GM12878 (cell line): ENCODE results near the gene BCKDK. TPM values are rescaled to one million over a fixed set of nuclear protein-coding genes. Genes with fewer than 3 reads are reported as not detected.

ENCODE experiments used
- ATAC-seq: fragments of 200-7000 bp; cut with Tn5 transposase; 3 replicates; pipeline ENCODE4 v1.9.1; 2020; ENCODE audit warnings: mild to moderate bottlenecking, moderate library complexity
- BruUV-seq: library from RNA; stranded (reverse); fragments of 400-500 nt; replicated peaks from 2 replicates; lab custom pipeline; 2021; lab: Mats Ljungman, UMichigan
- CTCF ChIA-PET: fragments of 300-600 bp; sonication (Branson Sonifier 250); formaldehyde crosslinking; extraction: SDS; loops from one replicate; lab custom pipeline; 2021; ENCODE audit warnings: inconsistent platforms; lab: Yijun Ruan, JAX
- POLR2A ChIA-PET: fragments of 350-600 bp; formaldehyde crosslinking; extraction: SDS; loops from one replicate; lab custom pipeline; 2021; ENCODE audit warnings: inconsistent platforms; lab: Charles Lee
- RAD21 ChIA-PET: fragments of 300-600 bp; sonication (Branson Sonifier 250); formaldehyde crosslinking; loops from one replicate; lab custom pipeline; 2023; ENCODE audit warnings: antibody characterized with exemption; ENCODE audit not compliant: unreplicated experiment; lab: Charles Lee
- SMC1A ChIA-PET: fragments of 300-600 bp; sonication (Branson Sonifier 250); formaldehyde crosslinking; loops from one replicate; lab custom pipeline; 2023; ENCODE audit not compliant: unreplicated experiment, uncharacterized antibody; lab: Charles Lee
- DNase-seq: peaks from one replicate; pipeline ENCODE4 v3.0.0-alpha.2; 2011; ENCODE audit warnings: low read depth, low spot score
- FAIRE-seq: peaks from 3 replicates; lab custom pipeline; 2011; peaks lifted over from hg19 to GRCh38; lab: Jason Lieb, UNC
- H2AFZ ChIP-seq: 2 replicates; pipeline ENCODE4 v1.6.0; 2011; ENCODE audit warnings: low read depth, low read length, control low read depth; ENCODE audit not compliant: control insufficient read depth
- H3K27ac ChIP-seq: 2 replicates; pipeline ENCODE4 v1.5.1; 2011; ENCODE audit warnings: control low read depth; ENCODE audit not compliant: control insufficient read depth, insufficient read depth
- H3K27me3 ChIP-seq, 2 experiments: replicated peaks in 1 of 2; 2 replicates each; pipeline versions ENCODE4 v1.6.0 to v1.6.1; 2011; ENCODE audit warnings: low read length in 1 of 2; ENCODE audit not compliant: control insufficient read depth in 2 of 2, insufficient read depth in 2 of 2
- H3K36me3 ChIP-seq, 2 experiments: 2 replicates each; pipeline ENCODE4 v1.5.1; 2011; ENCODE audit warnings: low read length in 1 of 2; ENCODE audit not compliant: control insufficient read depth in 2 of 2, insufficient read depth in 2 of 2
- H3K4me1 ChIP-seq: 2 replicates; pipeline ENCODE4 v1.6.1; 2011; ENCODE audit warnings: mild to moderate bottlenecking, low read length, moderate library complexity, mixed read lengths; ENCODE audit not compliant: control insufficient read depth, insufficient read depth
- H3K4me2 ChIP-seq: 2 replicates; pipeline ENCODE4 v1.6.0; 2011; ENCODE audit warnings: control low read depth; ENCODE audit not compliant: control insufficient read depth, insufficient read depth
- H3K4me3 ChIP-seq: fragments of 200-600 bp; sonication (generic); 2 replicates; pipeline ENCODE4 v1.5.1; 2016
- H3K79me2 ChIP-seq: 2 replicates; pipeline ENCODE4 v1.6.0; 2011; ENCODE audit warnings: low read length; ENCODE audit not compliant: control insufficient read depth, insufficient read depth
- H3K9ac ChIP-seq: 2 replicates; pipeline ENCODE4 v1.8.0; 2011; ENCODE audit warnings: low read length, control low read depth, mixed read lengths; ENCODE audit not compliant: control insufficient read depth, insufficient read depth
- H3K9me3 ChIP-seq: replicated peaks from 3 replicates; pipeline ENCODE4 v1.5.1; 2011; ENCODE audit warnings: mild to moderate bottlenecking, low read length; ENCODE audit not compliant: control insufficient read depth, insufficient read depth
- H4K20me1 ChIP-seq: 2 replicates; pipeline ENCODE4 v1.6.0; 2011; ENCODE audit not compliant: control insufficient read depth, insufficient read depth
- EZH2 ChIP-seq: IDR thresholded peaks from 2 replicates; pipeline ENCODE4 v1.6.1; 2012; ENCODE audit warnings: low read depth, mild to moderate bottlenecking, control low read depth, inconsistent platforms, low read length, borderline replicate concordance; ENCODE audit not compliant: control insufficient read depth
- POLR2A ChIP-seq: IDR thresholded peaks from 2 replicates; pipeline ENCODE4 v1.6.1; 2011; ENCODE audit warnings: low read depth, mild to moderate bottlenecking, low read length
- RCOR1 ChIP-seq: conservative IDR thresholded peaks from 2 replicates; pipeline ENCODE4 v1.6.1; 2012; ENCODE audit warnings: low read depth, low read length, improper control_type of control experiment
- TBL1XR1 ChIP-seq: IDR thresholded peaks from 2 replicates; pipeline ENCODE4 v1.6.1; 2012; ENCODE audit warnings: low read depth, low read length, improper control_type of control experiment
- TCF3 ChIP-seq: IDR thresholded peaks from 2 replicates; pipeline ENCODE4 v1.6.1; 2012; ENCODE audit warnings: low read depth, mild to moderate bottlenecking, low read length, borderline replicate concordance; ENCODE audit not compliant: insufficient read depth
- WGBS: methylation state at CpG from one replicate; pipeline ENCODE4 v1.1.6; 2016; ENCODE audit warnings: low lambda C conversion rate; ENCODE audit not compliant: insufficient replicate concordance, insufficient coverage; ENCODE audit errors: missing lambda C conversion rate; 5-methylcytosine and 5-hydroxymethylcytosine counted together
- in situ Hi-C: fragments of 300-500 bp; cut with MboI; formaldehyde crosslinking; loops from 9 replicates; pipeline ENCODE4 v1.14.3; 2018; ENCODE audit warnings: mixed read lengths
- intact Hi-C: fragments of 100-400 bp; cut with micrococcal nuclease; formaldehyde crosslinking; loops from one replicate; pipeline ENCODE4 v1.14.2; 2022; ENCODE audit not compliant: unreplicated experiment
- polyA plus RNA-seq, 11 experiments: library from polyadenylated mRNA; depleted of rRNA in 4 of 11; unstranded in 6 of 11; stranded (reverse) in 5 of 11; fragments of >200 nt; fragmentation: Nextera tagmentation in 4 of 11; fragmentation: Illumina TruSeq in 1 of 11; extraction: Ambion mirVana in 4 of 11; extraction: Trizol in 1 of 11; gene quantifications; 1 replicate in 1 of 11; 2 replicates in 10 of 11; pipeline versions ENCODE4 v1.2.1 to v1.2.3, GENCODE V29; 2011 to 2016; ENCODE audit warnings: inconsistent platforms in 2 of 11, missing spikeins in 2 of 11, low read depth in 1 of 11
- total RNA-seq, 4 experiments: library from RNA; depleted of rRNA in 3 of 4; stranded (reverse); fragments of >200 nt in 3 of 4; fragmentation: Illumina TruSeq in 1 of 4; extraction: Trizol in 1 of 4; gene quantifications; 2 replicates each; pipeline versions ENCODE4 v1.2.1 to v1.2.3, GENCODE V29; 2013 to 2021

BCKDK gene
- total and polyA plus RNA-seq, 10 of the 15 experiments (the other 5 are each of a cell fraction or from before 2014, with no cell fraction given) = 0.68 to 56.6 (median 32.8) TPM

DNA sequence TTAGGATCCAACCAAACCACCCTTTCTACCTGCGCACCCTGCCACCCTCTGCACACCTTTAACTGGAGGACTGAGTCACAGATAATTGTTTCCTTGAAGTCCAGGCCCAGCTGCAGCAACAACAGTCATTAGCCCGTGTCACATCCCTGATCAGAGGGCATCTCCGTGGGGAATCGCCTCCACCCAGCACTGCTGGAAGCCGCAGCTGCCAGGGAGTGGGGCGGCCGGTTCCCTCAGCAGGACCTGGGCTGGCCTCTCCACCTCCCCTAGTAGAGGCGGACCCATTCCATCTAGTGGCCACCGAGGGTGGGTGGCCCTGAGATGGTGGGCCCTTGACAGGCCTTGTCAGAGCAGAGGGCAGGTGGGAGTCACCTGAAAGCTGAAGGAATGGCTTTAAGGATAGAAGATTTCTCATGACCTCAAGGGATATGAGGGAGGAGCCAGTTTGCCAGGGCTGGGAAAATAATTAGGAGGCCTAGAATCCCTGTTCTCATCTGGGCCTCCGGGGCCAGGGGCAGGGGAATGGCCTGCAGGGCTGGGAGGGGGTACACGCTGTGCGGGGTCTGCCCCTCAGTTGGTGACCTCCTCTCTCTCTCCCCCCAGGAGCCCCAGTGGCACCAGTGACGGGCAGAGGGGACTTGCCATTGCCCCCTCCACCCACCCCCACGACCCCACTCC lies 25.7 kb upstream of the BCKDK start:
- RAD21 ChIA-PET = no interaction called here
- DNase-seq = no peak
- Histone ChIP-seq H3K9me3 (no peaks in the 10 kb centered on the region), H4K20me1 (no peaks in the 10 kb centered on the region; the same call in 1 of the 2 replicates), H3K4me2 (no peak overlapping the region), H3K27me3 (no peaks in the 10 kb centered on the region), H3K27ac (no peak overlapping the region), H3K4me3 (no peak overlapping the region)
- intact Hi-C loops = no loop called here
- in situ Hi-C loops = no loop called here
- TF ChIP-seq TBL1XR1 (no peak), EZH2 (no peak), POLR2A (peak; percentile 44; the same call in 1 of the 2 replicates), RCOR1 (no peak)
- TF ChIP-seq, all 136 proteins: peak for 1
- Histone ChIP-seq H3K79me2 (no peaks in the 10 kb centered on the region; the same call in 1 of the 2 replicates), H3K9ac (no peak overlapping the region), H2AFZ (no peak overlapping the region), H3K4me1 (no peaks in the 10 kb centered on the region), H3K36me3 (peaks cover 2 to 9% of the 10 kb centered on the region in 2 experiments; a peak in 3 of 4 replicates)
- POLR2A ChIA-PET = no interaction called here
- ATAC-seq (no peak), FAIRE-seq (no peak)
- SMC1A ChIA-PET = no interaction called here
- CTCF ChIA-PET = interaction anchor here (1.3 kb wide), 1 partner anchor 59 kb away, joined by 3 read pairs; no protein-coding TSS in a partner anchor
- WGBS = 95% methylated on average over 13 of the region's 14 CpGs
- no TSS peak for BruUV-seq

DNA sequence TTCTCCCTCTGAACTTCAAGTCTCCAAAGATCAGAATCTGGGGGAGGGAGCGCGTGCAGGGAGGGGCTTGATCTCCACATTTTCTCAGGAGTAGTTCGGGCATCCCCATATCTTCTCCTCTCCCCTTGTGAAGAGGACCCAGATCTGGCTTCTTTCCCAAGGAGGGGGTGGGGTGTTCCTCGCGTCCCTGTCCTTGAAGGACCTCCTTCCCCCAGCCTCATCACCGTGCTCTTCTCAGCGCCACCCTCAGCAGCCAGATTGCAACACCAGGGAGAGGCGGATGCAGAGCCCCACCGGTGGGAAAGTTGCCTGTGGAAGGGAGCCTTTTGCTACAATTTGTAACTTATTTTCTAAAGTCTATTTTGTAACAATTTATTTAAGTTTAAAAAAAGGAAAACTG lies 25.1 kb upstream of the BCKDK start:
- Histone ChIP-seq H4K20me1 (no peaks in the 10 kb centered on the region; the same call in 1 of the 2 replicates), H3K9ac (no peak overlapping the region), H3K4me1 (no peaks in the 10 kb centered on the region), H3K4me3 (no peak overlapping the region), H3K27me3 (no peaks in the 10 kb centered on the region), H3K4me2 (no peak overlapping the region), H2AFZ (no peak overlapping the region), H3K36me3 (peaks cover 0 to 7% of the 10 kb centered on the region in 2 experiments; a peak in 3 of 4 replicates), H3K9me3 (no peaks in the 10 kb centered on the region), H3K79me2 (no peaks in the 10 kb centered on the region; the same call in 1 of the 2 replicates), H3K27ac (no peak overlapping the region)
- ChIA-PET RAD21 (no interaction called here), SMC1A (no interaction called here), POLR2A (no interaction called here), CTCF (interaction anchor here (1.3 kb wide), 1 partner anchor 59 kb away, joined by 3 read pairs; no protein-coding TSS in a partner anchor)
- WGBS = 91% methylated on average over 9 of the region's 9 CpGs
- FAIRE-seq (no peak), ATAC-seq (no peak), DNase-seq (no peak)
- no peak for TF ChIP-seq TCF3
- BruUV-seq = no TSS peak
- intact Hi-C loops = no loop called here
- in situ Hi-C loops = no loop called here
